Smooth muscle cell (in vitro differentiated cells): ENCODE data around the gene RHOBTB1. TPM values are rescaled to one million over a fixed set of nuclear protein-coding genes. Genes with fewer than 3 reads are reported as not detected.
"Not testable (repeated sequence)": the region's sequence is repeated elsewhere in the genome, so short reads cannot be mapped to it uniquely, and the experiment has no call there.

ENCODE experiments used
- DNase-seq: peaks from one replicate; lab custom pipeline; 2025; ENCODE audit not compliant: unreplicated experiment; lab: John Stamatoyannopoulos, UW
- H2AFZ ChIP-seq: fragments of 200-600 bp; sonication (generic); 2 replicates; pipeline ENCODE4 v1.6.0; 2016; ENCODE audit warnings: antibody characterized with exemption, low read depth, mild to moderate bottlenecking
- H3F3A ChIP-seq: fragments of 200-600 bp; sonication (generic); 2 replicates; pipeline ENCODE4 v1.6.0; 2017; ENCODE audit warnings: antibody characterized with exemption, low read depth
- H3K27ac ChIP-seq: fragments of 200-600 bp; sonication (generic); 2 replicates; pipeline ENCODE4 v1.5.1; 2016; ENCODE audit warnings: low read depth, mild to moderate bottlenecking
- H3K27me3 ChIP-seq: fragments of 200-600 bp; sonication (generic); 2 replicates; pipeline ENCODE4 v1.6.1; 2016; ENCODE audit warnings: low read depth, mild to moderate bottlenecking
- H3K36me3 ChIP-seq: fragments of 200-600 bp; sonication (generic); 2 replicates; pipeline ENCODE4 v1.5.1; 2016; ENCODE audit warnings: low read depth
- H3K4me1 ChIP-seq: fragments of 200-600 bp; sonication (generic); 2 replicates; pipeline ENCODE4 v1.5.1; 2016; ENCODE audit warnings: low read depth
- H3K4me2 ChIP-seq: fragments of 200-600 bp; sonication (generic); 2 replicates; pipeline ENCODE4 v1.6.0; 2016; ENCODE audit warnings: mild to moderate bottlenecking
- H3K4me3 ChIP-seq: fragments of 200-600 bp; sonication (generic); 2 replicates; pipeline ENCODE4 v1.5.1; 2016; ENCODE audit warnings: mild to moderate bottlenecking
- H3K79me2 ChIP-seq: fragments of 200-600 bp; sonication (generic); 2 replicates; pipeline ENCODE4 v1.6.0; 2016; ENCODE audit warnings: low read depth, mild to moderate bottlenecking
- H3K9ac ChIP-seq: fragments of 200-600 bp; sonication (generic); 2 replicates; pipeline ENCODE4 v1.6.0; 2016; ENCODE audit warnings: low read depth
- H3K9me3 ChIP-seq: fragments of 200-600 bp; sonication (generic); replicated peaks from 2 replicates; pipeline ENCODE4 v1.5.1; 2016; ENCODE audit warnings: low read depth
- H4K20me1 ChIP-seq: fragments of 200-600 bp; sonication (generic); 2 replicates; pipeline ENCODE4 v1.6.0; 2016; ENCODE audit warnings: low read depth
- WGBS: methylation state at CpG from one replicate; pipeline ENCODE4 v1.1.7; 2016; ENCODE audit warnings: low lambda C conversion rate; 5-methylcytosine and 5-hydroxymethylcytosine counted together
- polyA plus RNA-seq: library from polyadenylated mRNA; unstranded; fragments of >200 nt; fragmentation: Nextera tagmentation; extraction: Ambion mirVana; gene quantifications from 2 replicates; pipeline ENCODE4 v1.2.1, GENCODE V29; 2016
- total RNA-seq: library from RNA; depleted of rRNA; stranded (reverse); fragments of >200 nt; gene quantifications from 2 replicates; pipeline ENCODE4 v1.2.3, GENCODE V29; 2014
- TF ChIP-seq, protein P1 (sequence below): fragments of 200-600 bp; sonication (generic); IDR thresholded peaks from 2 replicates; pipeline ENCODE4 v1.5.1; 2017; ENCODE audit warnings: borderline replicate concordance, mild to moderate bottlenecking, antibody characterized with exemption; ENCODE audit not compliant: insufficient read depth, poor library complexity, severe bottlenecking

Gene RHOBTB1
- total and polyA plus RNA-seq, 2 experiments from 2014 or later, result 33.7 to 49.1 TPM

DNA sequence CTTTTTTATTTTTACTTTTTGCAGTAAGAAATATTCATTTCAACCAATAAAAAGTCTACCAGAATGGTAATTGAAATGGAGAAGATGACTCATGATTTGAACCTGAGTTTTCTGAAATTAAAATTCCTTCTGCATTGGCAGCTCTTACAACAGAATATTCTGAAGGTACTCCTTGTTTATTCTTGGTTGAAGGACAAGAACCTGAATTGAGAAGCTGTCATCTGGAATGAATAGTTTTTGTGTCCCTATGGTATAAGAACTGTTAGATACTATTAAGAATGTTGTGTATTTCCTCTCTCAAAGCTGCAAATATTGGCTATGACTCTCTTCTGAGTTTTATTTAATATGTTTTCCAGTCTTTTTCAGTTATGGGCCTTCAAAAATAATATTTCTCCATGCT lies 109.6 kb downstream of the RHOBTB1 start:
- TF ChIP-seq, protein P1, sequence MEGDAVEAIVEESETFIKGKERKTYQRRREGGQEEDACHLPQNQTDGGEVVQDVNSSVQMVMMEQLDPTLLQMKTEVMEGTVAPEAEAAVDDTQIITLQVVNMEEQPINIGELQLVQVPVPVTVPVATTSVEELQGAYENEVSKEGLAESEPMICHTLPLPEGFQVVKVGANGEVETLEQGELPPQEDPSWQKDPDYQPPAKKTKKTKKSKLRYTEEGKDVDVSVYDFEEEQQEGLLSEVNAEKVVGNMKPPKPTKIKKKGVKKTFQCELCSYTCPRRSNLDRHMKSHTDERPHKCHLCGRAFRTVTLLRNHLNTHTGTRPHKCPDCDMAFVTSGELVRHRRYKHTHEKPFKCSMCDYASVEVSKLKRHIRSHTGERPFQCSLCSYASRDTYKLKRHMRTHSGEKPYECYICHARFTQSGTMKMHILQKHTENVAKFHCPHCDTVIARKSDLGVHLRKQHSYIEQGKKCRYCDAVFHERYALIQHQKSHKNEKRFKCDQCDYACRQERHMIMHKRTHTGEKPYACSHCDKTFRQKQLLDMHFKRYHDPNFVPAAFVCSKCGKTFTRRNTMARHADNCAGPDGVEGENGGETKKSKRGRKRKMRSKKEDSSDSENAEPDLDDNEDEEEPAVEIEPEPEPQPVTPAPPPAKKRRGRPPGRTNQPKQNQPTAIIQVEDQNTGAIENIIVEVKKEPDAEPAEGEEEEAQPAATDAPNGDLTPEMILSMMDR, result no peak
- Histone ChIP-seq H3K36me3 (no peaks in the 10 kb centered on the region), H3K9me3 (no peaks in the 10 kb centered on the region), H3K9ac (no peak overlapping the region), H3K79me2 (no peaks in the 10 kb centered on the region), H3F3A (no peaks in the 10 kb centered on the region), H3K4me2 (no peak overlapping the region), H4K20me1 (no peaks in the 10 kb centered on the region), H2AFZ (no peak overlapping the region), H3K4me3 (no peak overlapping the region), H3K27me3 (no peaks in the 10 kb centered on the region), H3K4me1 (no peaks in the 10 kb centered on the region), H3K27ac (no peak overlapping the region)
- DNase-seq, result no peak

DNA sequence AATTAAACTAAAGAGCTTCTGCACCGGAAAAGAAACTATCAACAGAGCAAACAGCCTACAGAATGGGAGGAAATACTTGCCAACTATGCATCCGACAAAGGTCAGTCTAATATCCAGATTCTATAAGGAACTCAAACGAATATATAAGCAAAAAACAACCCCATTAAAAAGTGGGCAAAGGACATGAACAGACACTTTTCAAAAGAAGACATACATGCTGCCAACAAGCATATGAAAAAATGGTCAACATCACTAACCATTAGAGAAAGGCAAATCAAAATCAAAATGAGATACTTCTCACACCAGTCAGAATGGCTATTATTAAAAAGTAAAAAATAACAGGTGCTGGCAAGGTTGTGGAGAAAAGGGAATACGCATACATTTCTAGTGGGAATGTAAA lies 111.8 kb downstream of the RHOBTB1 start:
- H3K4me2 ChIP-seq, H3K9me3 ChIP-seq, H3K27ac ChIP-seq, DNase-seq, H3K4me3 ChIP-seq, H2AFZ ChIP-seq, H3K36me3 ChIP-seq, H3K4me1 ChIP-seq, H4K20me1 ChIP-seq, H3K9ac ChIP-seq, H3K27me3 ChIP-seq, H3K79me2 ChIP-seq: not testable (repeated sequence)
- 86% methylated on average over 4 of the region's 4 CpGs for WGBS
- H3F3A ChIP-seq, result peaks cover 15% of the 10 kb centered on the region

DNA sequence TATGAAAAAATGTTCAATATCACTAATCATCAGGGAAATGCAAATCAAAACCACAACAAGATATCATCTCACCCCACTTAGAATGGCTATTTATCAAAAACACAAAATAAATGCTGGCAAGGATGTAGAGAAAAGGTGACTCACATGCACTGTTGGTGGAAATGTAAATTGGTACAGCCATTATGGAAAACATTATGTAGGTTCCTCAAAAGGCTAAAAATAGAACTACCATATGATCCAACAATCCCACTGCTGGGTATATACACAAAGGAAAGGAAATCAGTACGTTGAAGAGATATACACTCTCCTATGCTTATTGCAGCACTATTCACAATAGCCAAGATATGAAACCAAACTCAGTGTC lies 115.5 kb downstream of the RHOBTB1 start:
- H3K27ac ChIP-seq, result peak overlapping the region; percentile 96
- peak overlapping the region; percentile 56 for H3K9ac ChIP-seq
- no peak for DNase-seq
- H3K36me3 ChIP-seq, result no peaks in the 10 kb centered on the region
- peak overlapping the region; percentile 28 for H2AFZ ChIP-seq
- 9% methylated on average over 1 of the region's 1 CpG for WGBS
- H3F3A ChIP-seq, result peaks cover 15% of the 10 kb centered on the region
- H3K9me3 ChIP-seq, result no peaks in the 10 kb centered on the region
- no peaks in the 10 kb centered on the region for H4K20me1 ChIP-seq
- peak overlapping the region; percentile 60 for H3K4me2 ChIP-seq
- H3K27me3 ChIP-seq, result no peaks in the 10 kb centered on the region
- no peak overlapping the region for H3K4me3 ChIP-seq
- no peaks in the 10 kb centered on the region for H3K79me2 ChIP-seq
- peaks cover 6% of the 10 kb centered on the region for H3K4me1 ChIP-seq
- TF ChIP-seq, protein P1, result no peak

DNA sequence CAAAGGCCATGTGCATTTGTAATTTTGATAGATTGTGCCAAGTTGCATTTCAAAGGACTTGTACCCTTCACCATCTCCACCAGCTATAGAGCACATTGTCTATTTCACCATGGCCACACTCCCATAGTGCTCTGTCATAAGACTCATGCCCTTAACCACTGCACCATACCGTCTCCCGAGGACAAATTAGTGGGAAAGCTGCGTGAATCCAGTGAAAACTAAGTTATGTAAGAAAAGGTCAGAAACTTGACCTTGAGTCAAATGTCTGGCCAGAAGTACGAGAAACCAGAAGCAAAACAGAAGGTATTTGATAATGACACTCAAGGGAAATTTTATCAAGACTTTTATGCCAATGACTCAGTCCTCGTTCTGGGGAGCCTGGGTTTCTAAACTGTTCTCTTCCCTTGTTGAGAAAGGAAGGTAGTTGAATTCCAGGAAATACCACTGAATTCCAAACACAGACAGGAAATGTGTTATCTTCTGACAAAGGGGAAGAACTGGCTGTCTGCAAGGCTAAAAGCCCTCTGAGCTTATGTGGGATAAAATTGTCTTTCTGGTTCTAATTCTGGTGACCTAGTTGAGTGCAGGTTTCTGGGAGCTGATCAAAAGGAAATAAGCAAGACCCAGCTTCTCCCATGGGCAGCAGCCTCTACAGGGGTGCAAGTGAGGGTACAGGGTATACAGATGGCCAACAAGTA lies 116.0 kb downstream of the RHOBTB1 start:
- TF ChIP-seq, protein P1, result no peak
- Histone ChIP-seq H3K4me1 (peaks cover 6% of the 10 kb centered on the region), H3K27me3 (no peaks in the 10 kb centered on the region), H3K79me2 (no peaks in the 10 kb centered on the region), H3K4me3 (no peak overlapping the region), H3F3A (peaks cover 15% of the 10 kb centered on the region), H3K9me3 (no peaks in the 10 kb centered on the region), H3K9ac (peak overlapping the region; percentile 7), H2AFZ (no peak overlapping the region), H3K4me2 (peak overlapping the region; percentile 60), H4K20me1 (no peaks in the 10 kb centered on the region), H3K36me3 (no peaks in the 10 kb centered on the region), H3K27ac (peak overlapping the region; percentile 96)
- no peak for DNase-seq
- 4% methylated on average over 5 of the region's 5 CpGs for WGBS
